ENCODE measurements around the gene CDH11.

CDH11 gene

DNA sequence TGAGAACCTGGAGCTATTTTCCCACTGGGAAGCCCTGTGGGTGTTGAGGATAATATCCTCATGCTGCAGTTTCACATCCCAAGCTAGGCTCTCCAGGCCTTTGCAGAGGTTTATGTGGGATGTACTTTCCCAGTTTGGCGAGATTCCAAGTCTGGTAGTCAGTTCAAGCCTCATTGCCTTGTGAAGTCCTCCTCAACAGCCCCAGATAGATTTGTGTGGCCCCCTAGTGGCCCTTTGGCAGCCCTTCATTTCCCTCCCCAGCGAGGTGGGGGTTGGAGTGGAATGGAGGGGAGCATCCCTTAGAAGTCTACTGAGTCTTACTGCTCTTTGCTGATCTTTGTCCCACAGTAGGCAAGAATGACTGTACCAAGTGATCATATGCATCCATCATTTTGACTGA is 137.9 kb downstream of the CDH11 start:
- DNase-seq (ENCODE audit: low read depth in 2 of 3, low spot score in 2 of 3) = no peak

DNA sequence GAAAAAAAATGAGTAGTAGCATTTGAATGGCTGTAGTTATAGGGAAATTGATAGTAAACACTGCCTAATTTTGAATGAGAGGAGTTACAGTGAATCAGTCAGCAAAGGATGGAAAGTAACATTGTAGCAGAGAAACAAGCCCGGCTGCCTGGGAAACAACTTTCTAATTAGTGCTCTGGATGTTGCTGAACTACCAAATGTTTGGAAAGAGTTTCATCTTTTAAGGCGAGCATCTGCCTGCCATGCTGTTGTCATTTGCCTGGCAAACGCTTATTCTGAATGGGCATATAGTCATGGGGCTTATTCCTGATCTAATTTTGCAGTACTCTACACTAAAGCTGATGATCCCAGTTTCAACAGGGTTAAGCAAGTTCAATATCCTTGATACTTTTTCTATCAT is 138.6 kb downstream of the CDH11 start:
- no peak for DNase-seq (ENCODE audit: low read depth in 2 of 3, low spot score in 2 of 3)

DNA sequence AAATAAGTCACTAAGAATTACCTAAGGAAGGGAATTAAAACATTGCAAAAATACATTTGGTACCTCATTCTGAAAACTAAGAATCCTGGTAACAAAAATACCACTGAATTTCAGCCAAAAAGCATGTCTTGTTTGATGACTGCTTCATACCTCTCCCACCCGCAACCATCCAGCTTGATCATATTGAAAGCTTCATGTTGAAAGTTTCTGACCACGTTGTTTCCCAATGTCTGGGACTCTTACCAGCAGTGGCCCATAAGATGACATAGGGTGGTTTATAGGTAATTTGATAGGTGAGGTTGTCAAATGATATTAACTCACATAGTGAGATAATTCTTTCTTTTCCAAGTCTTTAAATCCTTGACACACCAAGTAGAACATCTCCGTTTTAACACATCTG is 139.3 kb downstream of the CDH11 start:
- no peak for DNase-seq (ENCODE audit: low read depth in 2 of 3, low spot score in 2 of 3)

DNA sequence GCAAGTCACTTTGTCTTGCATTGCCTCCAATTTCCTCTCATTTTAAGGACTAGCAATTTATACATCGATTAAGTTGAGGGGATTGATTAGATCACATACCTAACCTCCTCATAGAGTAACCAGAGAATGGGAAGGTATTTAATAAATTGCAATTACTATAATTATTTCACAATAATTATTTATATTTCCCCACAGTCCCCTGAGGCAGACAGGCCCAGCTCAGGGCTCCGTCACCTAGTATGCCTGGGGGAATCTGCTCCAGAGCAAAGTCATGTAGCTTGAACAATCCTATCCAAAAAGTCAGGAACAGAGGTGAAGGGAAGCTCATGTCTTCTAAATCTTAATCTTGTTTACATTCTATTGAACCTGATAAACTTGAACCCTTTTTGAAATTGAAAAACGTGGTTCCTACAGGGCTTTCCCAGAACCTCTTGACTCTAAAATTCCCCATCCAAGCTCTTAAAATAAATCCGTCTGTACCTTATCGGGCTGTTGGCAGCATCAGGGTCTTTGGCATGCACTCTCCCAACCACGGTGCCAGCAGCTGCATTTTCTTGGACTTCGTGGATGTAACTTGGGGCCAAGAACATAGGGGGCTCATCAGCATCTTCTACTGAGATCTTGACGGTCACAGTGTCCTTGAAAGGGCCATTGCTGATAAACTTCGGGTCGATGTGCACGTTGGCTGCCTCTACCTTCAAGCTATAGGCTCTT is 140.1 kb downstream of the CDH11 start:
- no peak for DNase-seq (ENCODE audit: low read depth in 2 of 3, low spot score in 2 of 3)

DNA sequence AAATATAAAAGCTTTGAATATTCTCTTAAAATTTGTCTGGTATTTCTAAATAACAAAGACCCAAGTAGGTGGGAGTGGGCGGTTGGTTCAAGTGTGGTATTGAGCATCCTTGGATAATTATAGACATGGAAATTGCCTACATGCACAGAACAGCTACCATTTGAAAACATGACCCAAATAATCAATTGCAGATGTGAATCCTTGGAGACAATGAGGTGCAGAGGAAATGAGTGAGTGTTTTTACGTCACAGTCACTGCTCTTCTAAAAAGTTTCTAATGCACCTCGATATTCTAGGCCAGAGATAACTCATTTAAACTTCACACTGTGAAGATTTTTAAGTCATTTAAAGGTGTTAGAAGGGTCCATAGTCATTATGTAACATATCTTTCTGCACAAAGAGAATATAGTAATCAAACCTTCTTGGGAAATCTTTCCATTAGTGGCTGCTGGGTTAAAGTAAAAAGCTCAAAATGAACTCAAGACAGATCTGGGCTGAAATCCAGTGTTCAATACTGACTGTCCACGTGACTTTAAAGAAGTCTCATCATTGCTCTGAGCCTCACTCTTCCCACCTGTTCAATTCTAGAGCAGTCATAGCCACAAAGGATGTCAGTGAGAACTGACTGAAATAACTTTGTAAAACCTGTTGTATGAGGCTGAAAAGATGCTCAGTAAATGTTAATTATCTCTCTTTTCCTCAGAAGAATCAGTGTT is 144.5 kb downstream of the CDH11 start:
- no peak for DNase-seq (ENCODE audit: low read depth in 2 of 3, low spot score in 2 of 3)

DNA sequence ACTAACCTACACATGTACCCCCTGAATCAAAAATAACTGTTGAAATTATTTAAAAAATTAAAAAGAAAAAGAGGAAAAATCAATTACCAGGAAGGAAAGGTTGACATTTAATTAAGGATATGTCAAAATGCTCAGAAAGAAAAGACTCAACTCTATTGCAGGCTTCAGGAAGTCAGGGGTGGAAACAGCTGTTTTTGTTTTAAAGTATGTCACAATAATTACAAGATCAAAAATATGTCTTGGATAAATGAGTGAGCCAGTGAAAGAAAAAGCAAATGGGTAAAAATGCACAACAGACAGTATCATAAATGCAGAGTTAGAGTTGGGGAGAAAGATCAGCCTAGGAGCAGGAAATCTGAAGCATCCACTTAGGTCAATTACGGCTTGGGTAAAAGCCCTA is 146.0 kb downstream of the CDH11 start:
- DNase-seq (ENCODE audit: low read depth in 2 of 3, low spot score in 2 of 3) = no peak

DNA sequence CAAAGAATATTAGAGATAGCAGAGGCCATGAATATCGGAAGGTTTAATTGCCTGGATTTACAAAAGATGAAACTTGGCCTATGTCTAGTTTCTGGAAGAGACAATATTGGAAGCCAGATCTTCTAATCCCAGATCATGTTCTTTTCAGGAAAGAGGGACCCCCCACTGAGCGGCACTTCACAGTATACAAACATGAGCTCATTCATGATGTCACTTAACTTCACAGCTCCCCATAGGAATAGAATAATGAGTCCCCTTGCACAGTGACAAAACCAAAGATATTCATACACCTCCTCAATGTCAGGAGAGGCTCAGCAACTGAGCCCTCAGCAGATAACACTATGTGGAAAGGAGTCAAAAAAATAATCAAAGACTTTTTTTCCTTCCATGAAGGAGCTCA is 147.5 kb downstream of the CDH11 start:
- no peak for DNase-seq (ENCODE audit: low read depth in 2 of 3, low spot score in 2 of 3)

DNA sequence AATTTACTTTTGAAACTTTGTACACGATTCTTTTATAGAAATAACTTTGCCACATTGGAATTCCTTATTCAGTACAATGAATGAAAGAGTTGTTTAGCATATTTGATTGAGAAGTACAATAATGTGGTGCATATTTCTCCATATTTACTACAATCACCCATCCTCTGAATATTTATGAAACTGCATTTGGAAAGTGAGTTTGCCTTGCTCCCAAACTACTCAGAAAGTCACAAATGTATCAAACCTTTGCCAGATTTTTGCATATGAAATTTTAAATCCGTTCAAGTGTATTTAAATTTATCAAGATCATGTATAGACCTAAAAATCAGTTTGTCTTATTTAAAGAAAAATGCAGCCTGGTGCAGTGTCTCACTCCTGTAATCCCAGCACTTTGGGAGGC is 148.7 kb downstream of the CDH11 start:
- DNase-seq (ENCODE audit: low read depth in 2 of 3, low spot score in 2 of 3) = no peak

DNA sequence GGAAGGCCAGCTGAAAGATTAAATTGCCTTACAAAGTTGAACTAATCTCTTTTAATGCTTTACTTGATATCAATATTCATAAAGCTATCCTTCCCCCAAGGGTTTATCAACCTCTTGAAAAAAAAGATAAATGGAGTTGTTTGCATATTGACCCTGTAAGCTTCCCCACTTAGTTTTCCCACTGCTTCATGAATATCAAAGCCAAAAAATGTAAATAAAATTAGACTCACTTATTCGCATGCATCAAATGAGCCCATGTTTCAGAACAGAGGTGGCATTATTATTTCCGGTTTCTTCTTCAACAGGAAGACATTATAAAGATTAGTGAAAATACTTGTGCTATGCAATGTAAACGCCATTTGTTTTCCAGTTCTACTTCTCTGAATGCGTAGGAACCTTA is 150.7 kb downstream of the CDH11 start:
- no peak for DNase-seq (ENCODE audit: low read depth in 2 of 3, low spot score in 2 of 3)

DNA sequence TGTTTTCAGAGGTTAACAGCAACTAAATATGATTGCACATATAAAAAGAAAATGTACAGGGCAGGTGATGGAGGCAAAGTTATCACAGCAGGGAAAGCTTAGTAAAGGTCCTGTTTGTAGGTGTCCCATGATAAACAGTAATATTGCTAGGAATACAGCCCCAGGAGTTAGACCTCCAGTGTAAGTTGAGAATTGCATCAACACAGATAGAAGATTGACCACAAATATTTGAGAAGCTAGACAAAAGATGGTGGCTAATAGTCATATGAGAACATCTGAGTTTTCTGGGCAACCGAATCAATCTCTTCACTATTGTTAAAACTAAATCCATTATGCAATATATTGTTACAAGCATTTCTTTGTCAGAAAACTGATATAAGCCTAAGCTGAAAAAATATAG is 152.6 kb downstream of the CDH11 start:
- no peak for DNase-seq (ENCODE audit: low read depth in 2 of 3, low spot score in 2 of 3)

DNA sequence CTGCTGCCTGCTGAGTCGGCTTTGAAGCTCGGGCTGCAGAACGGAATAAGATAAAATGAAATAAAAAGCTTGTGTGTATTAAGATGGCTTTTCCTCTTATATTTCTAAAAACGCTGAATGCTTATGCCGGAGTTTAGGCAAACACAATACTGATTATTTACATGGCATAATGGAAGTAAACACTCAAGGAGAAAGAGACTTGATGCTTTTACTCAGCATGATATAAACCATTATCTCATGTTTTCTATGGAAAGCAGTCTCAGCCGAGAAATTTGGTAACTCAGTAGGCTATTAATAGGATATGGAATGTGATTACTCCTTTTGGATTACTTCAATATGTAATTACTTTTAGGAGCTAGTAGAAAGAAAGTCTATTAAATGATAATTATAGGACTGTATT is 153.3 kb downstream of the CDH11 start:
- DNase-seq (ENCODE audit: low read depth in 2 of 3, low spot score in 2 of 3) = no peak

DNA sequence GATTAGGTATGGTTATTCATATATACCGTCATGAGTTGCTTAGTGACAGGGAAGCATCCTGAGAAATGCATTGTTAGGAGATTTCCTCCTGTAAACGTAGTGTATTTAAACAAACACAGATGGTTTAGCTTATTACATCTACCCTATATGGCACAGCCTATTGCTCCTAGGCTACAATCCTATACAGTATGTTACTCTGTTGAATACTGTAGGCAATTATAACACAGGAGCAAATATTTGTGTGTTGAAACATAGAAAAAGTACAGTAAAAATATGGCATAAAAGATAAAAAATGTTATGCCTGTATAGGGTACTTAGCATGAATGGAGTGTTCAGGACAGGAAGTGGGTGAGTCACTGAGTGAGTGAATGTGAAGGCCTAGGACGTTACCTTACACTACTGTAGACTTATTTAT is 157.7 kb downstream of the CDH11 start:
- DNase-seq (ENCODE audit: low read depth in 2 of 3, low spot score in 2 of 3) = no peak

DNA sequence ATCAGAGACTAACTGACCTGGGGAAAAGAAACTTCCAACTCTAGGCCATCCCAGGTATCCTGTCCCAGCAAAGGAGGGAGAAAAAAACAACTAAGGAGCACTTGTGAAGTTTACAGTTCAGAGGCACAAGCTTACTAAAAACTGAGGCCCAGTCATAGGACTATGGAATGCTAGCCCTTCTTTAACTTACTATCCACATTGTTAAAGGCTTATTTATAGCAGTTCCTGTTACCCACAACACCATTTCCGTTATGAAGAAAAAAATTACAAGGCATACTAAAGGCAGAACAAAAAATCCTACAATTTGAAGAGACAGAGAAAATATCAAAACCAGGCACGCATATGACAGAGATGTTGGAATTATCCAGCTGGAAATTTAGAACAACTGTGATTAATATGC is 159.1 kb downstream of the CDH11 start:
- DNase-seq (ENCODE audit: low read depth in 2 of 3, low spot score in 2 of 3) = no peak

DNA sequence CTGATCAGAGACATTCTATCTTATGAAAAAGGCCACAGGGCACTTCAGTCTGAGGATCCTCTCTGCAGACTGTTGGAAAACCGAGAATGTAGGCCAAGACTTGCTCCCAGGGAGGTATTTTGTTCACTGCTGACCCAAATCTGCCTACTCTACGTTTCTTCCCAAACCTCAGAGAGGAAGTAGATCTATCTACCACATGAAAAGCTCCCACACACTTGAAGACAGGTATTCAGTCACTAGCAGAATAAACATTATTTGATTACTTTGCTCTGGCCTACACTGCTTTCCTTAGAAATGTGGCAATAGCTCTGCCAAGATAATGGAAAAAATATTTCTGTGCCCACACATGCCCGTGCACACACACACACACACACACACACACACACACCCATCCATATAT is 164.6 kb downstream of the CDH11 start:
- DNase-seq (ENCODE audit: low read depth in 2 of 3, low spot score in 2 of 3) = no peak

DNA sequence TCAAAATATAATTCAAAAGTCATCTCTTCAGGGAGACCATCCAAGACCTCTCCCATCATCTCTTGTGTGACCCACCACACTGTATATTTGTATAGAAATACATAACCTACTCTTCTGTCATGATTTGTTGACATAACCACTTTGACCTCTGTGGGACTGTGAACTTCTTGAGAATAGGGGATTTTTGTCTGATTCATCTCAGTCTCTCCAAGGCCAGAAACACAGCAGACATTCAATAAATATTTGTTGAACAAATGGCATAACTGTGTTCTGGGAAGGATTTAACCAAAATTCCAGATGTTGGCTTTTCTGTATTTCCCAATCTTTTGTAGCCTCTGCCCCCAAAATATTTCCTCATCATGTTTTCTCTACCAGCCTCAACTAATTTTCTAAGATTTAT is 169.7 kb downstream of the CDH11 start:
- no peak for DNase-seq (ENCODE audit: low read depth in 2 of 3, low spot score in 2 of 3)

DNA sequence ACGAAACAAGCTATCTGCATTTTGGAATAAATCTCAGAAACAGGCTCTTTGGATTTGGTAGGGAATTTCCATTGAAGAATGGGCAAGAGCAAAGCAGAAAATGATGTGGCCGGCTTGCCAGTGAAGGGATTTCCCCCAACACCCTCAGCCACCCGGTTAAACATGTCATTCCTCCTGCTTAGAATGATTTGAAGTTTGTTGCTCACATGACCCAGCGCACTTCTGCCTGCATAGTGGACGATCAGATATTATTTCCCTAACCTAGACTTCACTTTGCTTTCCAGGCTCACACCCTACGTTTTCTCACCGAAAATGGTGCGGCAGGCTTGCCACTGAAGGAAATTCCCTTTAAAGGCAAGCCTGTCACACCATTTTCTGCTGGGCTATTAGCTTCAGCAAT is 170.7 kb downstream of the CDH11 start:
- DNase-seq (ENCODE audit: low read depth in 2 of 3, low spot score in 2 of 3) = no peak

DNA sequence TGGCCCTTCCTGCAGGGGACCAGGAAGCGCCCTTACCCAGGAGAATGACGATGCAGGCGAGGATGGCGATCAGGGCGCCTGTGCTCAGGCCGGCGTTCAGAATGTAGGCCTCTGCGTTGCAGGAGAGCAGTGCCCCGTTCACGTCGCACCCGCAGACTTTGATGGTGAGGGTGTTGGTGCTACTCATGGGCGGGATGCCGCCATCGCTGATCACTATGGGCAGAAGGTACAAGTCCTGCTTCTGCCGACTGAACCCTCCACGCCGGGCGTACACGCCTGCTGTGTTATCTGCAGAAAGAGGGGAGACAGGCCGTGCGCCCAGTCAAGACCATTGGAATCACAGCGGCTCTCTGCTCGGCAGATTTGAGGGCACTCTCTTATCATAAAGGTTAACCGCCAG is 171.1 kb downstream of the CDH11 start:
- DNase-seq (ENCODE audit: low read depth in 2 of 3, low spot score in 2 of 3) = no peak

DNA sequence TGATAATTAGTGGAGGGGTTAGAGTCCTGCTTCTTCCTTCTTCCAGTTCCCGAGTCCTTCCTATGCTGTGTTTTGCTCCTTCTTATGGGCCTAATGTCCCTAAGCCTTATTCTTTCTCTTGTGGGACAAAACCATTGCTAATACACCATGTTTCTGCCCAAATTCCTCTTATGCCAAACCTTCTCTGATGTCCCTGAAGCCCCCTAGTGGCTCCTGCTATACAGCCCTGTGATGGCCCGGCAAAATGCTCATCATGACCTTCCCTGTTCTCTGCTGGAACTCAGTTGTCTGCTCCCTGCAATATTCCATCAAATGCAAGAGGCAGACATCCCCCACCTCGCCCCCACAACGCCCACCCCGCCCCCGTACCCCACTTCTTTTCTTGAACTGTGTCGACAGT is 171.6 kb downstream of the CDH11 start:
- no peak for DNase-seq (ENCODE audit: low read depth in 2 of 3, low spot score in 2 of 3)

DNA sequence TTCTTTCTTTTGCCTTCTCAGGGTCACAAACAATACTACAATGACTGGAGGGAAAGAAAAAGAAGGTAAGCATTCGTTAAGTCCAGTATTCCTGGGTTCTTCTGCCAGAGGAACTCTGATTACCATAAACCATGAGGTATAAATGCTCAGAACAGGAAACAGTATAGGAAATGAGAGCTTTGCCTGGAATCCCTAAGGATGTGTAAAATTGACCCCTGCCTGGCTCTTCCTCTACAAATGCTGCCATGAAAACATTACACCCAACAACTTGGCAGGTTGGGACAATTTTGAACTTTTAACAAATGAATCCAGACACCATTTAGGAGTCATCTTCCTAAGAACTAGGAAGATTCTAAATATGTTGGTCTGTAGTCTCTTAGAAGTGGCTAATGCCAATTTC is 173.8 kb downstream of the CDH11 start:
- DNase-seq (ENCODE audit: low read depth in 2 of 3, low spot score in 2 of 3) = no peak

DNA sequence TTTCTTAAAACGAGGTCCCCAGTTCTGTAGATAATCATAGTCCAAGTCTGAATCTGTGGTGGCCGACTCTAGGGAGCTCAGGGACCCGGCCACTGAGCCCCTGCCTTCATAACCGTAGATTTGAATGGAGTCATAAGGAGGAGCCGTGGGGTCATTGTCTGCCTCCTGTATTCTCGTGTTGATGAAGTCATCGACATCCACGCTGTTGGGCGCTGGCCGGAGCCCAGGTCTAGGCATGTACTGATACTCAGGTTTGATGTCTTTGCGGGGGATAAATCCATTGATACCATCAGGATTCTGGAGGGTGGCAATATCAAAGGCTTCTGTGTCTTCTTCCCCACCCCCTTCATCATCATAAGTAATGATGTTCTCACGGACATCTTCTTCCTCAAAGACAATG is 174.2 kb downstream of the CDH11 start:
- DNase-seq (ENCODE audit: low read depth in 2 of 3, low spot score in 2 of 3) = no peak

DNA sequence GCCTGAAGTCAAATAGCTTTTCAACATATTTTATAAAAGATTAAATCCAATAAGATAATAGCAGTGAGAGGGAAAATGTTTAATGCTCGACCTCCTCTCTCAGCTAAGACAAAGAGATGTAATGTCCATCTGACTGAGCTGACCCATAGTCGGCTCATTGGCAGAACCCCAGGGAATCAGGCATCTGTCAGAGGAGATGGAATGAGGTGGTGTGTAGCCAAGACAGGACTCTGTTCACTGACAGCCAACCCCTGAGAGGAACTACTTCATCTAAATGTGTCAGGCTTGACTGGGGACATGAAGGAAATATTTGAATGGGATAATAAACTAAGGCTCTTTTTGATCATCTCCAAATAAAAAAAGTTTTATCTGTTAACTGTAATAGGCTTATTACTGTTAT is 188.0 kb downstream of the CDH11 start:
- DNase-seq (ENCODE audit: low read depth in 2 of 3, low spot score in 2 of 3) = no peak

DNA sequence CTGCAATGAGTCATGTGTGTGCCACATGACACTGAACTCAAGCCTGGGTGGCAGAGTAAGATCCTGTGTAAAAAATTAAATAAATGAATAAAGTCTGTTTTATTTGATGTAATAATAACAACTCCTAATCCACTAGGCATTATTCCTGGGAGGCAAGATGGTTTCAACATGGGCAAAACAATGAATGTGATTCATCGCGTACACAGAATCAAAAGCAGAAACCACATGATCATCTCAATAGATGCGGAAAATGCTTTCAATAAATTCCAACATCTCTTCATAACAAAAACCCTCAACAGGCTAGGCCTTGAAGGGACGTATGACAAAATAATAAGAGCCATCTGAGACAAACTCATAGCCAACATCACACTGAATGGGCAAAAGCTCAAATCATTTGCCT is 195.4 kb downstream of the CDH11 start:
- no peak for DNase-seq (ENCODE audit: low read depth in 2 of 3, low spot score in 2 of 3)

DNA sequence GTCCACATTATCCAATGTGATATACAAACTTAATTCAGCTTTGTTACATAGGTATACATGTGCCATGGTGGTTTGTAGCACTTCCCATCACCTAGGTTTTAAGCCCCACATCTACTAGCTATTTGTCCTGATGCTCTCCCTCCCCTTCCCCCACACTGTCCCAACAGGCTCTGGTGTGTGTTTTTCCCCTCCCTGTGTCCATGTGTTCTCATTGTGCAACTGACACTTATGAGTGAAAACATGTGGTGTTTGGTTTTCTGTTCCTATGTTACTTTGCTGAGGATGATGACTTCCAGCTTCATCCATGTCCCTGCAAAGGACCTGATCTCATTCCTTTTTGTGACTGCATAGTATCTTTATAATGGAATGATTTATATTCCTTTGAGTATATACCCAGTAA is 196.7 kb downstream of the CDH11 start:
- DNase-seq (ENCODE audit: low read depth in 2 of 3, low spot score in 2 of 3) = no peak
